Neural progenitor cell (in vitro differentiated cells): Measurements from ENCODE around the gene KCNC3.

Source experiments
- EZH2 ChIP-seq: fragments of 200-600 bp; sonication (generic); IDR thresholded peaks from 2 replicates; pipeline ENCODE4 v1.6.1; 2017; ENCODE audit warnings: antibody characterized with exemption, mild to moderate bottlenecking, moderate library complexity
- EZH2phosphoT487 ChIP-seq: fragments of 200-600 bp; sonication (generic); IDR thresholded peaks from 2 replicates; pipeline ENCODE4 v1.6.1; 2017; ENCODE audit warnings: antibody characterized with exemption
- TF ChIP-seq, protein P1 (sequence below): fragments of 200-600 bp; sonication (generic); IDR thresholded peaks from 2 replicates; pipeline ENCODE4 v1.5.1; 2017; ENCODE audit warnings: antibody characterized with exemption, mild to moderate bottlenecking

DNA sequence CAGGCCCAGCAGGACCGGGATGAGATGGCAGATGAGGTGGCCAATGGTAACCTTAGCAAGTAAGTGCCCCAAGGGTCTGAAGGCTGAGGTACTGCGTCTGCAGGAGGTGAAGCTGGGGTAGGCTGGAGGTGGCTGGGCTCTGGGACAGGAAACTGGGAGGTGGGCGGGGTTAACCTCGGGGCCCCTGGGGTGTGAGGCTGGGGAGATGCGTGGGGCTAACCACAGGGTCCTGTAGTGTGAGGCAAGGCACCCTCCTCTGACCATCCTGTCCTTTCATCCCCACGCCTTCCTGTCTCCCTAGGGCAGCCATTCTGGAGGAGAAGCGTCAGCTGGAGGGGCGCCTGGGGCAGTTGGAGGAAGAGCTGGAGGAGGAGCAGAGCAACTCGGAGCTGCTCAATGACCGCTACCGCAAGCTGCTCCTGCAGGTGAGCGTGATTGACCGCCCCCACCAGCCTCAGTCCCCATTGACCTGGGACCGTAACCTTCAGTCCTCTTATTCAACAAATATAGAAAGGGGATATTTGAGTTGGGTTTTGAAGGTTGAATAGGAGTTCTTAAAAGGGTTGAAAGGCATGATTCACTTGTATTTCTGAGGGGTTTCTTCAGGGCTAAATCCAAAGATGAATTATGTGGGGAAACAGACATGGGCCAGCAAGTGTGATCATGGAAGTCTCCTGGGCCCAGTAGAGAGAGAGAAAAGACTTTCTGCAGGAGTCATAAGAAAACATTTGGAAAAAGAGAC lies 35.7 kb downstream of the KCNC3 start:
- TF ChIP-seq EZH2phosphoT487: no peak
- TF ChIP-seq, protein P1, sequence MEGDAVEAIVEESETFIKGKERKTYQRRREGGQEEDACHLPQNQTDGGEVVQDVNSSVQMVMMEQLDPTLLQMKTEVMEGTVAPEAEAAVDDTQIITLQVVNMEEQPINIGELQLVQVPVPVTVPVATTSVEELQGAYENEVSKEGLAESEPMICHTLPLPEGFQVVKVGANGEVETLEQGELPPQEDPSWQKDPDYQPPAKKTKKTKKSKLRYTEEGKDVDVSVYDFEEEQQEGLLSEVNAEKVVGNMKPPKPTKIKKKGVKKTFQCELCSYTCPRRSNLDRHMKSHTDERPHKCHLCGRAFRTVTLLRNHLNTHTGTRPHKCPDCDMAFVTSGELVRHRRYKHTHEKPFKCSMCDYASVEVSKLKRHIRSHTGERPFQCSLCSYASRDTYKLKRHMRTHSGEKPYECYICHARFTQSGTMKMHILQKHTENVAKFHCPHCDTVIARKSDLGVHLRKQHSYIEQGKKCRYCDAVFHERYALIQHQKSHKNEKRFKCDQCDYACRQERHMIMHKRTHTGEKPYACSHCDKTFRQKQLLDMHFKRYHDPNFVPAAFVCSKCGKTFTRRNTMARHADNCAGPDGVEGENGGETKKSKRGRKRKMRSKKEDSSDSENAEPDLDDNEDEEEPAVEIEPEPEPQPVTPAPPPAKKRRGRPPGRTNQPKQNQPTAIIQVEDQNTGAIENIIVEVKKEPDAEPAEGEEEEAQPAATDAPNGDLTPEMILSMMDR: no peak
- TF ChIP-seq EZH2: no peak
